Liver (tissue), 3 donors: ENCODE results near the gene NACAD.

Source experiments
- HNF4A ChIP-seq, 2 donors: conservative IDR thresholded peaks; 2 replicates each; pipeline ENCODE4 v1.6.1; 2016; ENCODE audit warnings: antibody characterized with exemption in 2 of 2, mild to moderate bottlenecking in 2 of 2
- RAD21 ChIP-seq, 2 donors: IDR thresholded peaks; 2 replicates each; pipeline ENCODE4 v1.6.1; 2016; ENCODE audit warnings: antibody characterized with exemption in 2 of 2, mild to moderate bottlenecking in 2 of 2
- SP1 ChIP-seq: IDR thresholded peaks from 2 replicates; pipeline ENCODE4 v1.6.1; 2018; ENCODE audit warnings: antibody characterized with exemption, mild to moderate bottlenecking
- TAF1 ChIP-seq: conservative IDR thresholded peaks from 2 replicates; pipeline ENCODE4 v1.6.1; 2016; ENCODE audit warnings: antibody characterized with exemption, mild to moderate bottlenecking
- TF ChIP-seq, protein P1 (sequence below): fragments of 150-350 bp; IDR thresholded peaks from 2 replicates; pipeline ENCODE4 v1.5.1; 2017; ENCODE audit warnings: improper control_type of control experiment, low read depth, low read length; ENCODE audit not compliant: missing input control
- donor health status: healthy.
- donor health status: healthy.

GRCh38 chr7:45105588-45106188, 16.9 kb upstream of the NACAD start:
- TF ChIP-seq TAF1 = no peak
- TF ChIP-seq, protein P1, sequence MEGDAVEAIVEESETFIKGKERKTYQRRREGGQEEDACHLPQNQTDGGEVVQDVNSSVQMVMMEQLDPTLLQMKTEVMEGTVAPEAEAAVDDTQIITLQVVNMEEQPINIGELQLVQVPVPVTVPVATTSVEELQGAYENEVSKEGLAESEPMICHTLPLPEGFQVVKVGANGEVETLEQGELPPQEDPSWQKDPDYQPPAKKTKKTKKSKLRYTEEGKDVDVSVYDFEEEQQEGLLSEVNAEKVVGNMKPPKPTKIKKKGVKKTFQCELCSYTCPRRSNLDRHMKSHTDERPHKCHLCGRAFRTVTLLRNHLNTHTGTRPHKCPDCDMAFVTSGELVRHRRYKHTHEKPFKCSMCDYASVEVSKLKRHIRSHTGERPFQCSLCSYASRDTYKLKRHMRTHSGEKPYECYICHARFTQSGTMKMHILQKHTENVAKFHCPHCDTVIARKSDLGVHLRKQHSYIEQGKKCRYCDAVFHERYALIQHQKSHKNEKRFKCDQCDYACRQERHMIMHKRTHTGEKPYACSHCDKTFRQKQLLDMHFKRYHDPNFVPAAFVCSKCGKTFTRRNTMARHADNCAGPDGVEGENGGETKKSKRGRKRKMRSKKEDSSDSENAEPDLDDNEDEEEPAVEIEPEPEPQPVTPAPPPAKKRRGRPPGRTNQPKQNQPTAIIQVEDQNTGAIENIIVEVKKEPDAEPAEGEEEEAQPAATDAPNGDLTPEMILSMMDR = no peak
- no peak for TF ChIP-seq HNF4A (conservative IDR thresholded peaks at IDR 0.05)
- no peak for TF ChIP-seq RAD21 (IDR thresholded peaks at IDR 0.05)
- no peak for TF ChIP-seq SP1
